Prostate gland (tissue), 2 donors: ENCODE results near the gene TSEN34.

Experiments used
- POLR2A ChIP-seq: fragments of 450-650 bp; IDR thresholded peaks from one replicate; pipeline ENCODE4 v1.6.1; 2016; ENCODE audit warnings: antibody characterized with exemption, mild to moderate bottlenecking
- POLR2AphosphoS5 ChIP-seq: sonication (generic); formaldehyde crosslinking; IDR thresholded peaks from one replicate; pipeline ENCODE4 v1.6.1; 2017; ENCODE audit warnings: antibody characterized with exemption
- TF ChIP-seq, protein P1 (sequence below), 4 experiments: fragments of 200-600 bp in 2 of 4; fragments of 450-650 bp in 2 of 4; sonication (generic) in 2 of 4; IDR thresholded peaks; 1 replicate in 3 of 4; 2 replicates in 1 of 4; pipeline ENCODE4 v1.5.1; 2016 to 2019; ENCODE audit warnings: antibody characterized with exemption in 4 of 4, mild to moderate bottlenecking in 2 of 4, moderate library complexity in 2 of 4

DNA sequence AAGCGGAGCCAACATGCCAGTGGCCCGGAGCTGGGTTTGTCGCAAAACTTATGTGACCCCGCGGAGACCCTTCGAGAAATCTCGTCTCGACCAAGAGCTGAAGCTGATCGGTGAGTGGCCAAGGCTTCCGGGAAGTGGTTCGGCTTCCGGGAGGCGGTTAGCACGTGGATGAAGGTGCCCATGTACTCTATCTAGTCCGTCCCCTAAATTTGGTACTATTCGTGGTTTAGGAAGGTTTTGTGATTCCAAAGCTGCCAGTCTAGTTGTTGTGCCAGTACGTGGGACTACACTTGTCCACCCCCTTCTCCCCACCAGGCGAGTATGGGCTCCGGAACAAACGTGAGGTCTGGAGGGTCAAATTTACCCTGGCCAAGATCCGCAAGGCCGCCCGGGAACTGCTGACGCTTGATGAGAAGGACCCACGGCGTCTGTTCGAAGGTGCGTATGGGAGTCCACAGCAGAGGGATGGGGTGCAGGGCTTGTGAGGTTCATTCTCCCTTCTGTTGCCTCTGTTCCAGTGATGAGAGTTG lies 10.1 kb downstream of the TSEN34 start:
- TF ChIP-seq POLR2A (no peak), POLR2AphosphoS5 (no peak)
- TF ChIP-seq, protein P1, sequence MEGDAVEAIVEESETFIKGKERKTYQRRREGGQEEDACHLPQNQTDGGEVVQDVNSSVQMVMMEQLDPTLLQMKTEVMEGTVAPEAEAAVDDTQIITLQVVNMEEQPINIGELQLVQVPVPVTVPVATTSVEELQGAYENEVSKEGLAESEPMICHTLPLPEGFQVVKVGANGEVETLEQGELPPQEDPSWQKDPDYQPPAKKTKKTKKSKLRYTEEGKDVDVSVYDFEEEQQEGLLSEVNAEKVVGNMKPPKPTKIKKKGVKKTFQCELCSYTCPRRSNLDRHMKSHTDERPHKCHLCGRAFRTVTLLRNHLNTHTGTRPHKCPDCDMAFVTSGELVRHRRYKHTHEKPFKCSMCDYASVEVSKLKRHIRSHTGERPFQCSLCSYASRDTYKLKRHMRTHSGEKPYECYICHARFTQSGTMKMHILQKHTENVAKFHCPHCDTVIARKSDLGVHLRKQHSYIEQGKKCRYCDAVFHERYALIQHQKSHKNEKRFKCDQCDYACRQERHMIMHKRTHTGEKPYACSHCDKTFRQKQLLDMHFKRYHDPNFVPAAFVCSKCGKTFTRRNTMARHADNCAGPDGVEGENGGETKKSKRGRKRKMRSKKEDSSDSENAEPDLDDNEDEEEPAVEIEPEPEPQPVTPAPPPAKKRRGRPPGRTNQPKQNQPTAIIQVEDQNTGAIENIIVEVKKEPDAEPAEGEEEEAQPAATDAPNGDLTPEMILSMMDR (IDR thresholded peaks at IDR 0.05): no peak
